Activated CD8-positive, alpha-beta T cell treated with anti-CD3 and anti-CD28 coated beads for 36 hours (primary cell): ENCODE results near the gene SACS. TPM values are rescaled to one million over a fixed set of nuclear protein-coding genes. Genes with fewer than 3 reads are reported as not detected.

ENCODE experiments used
- ATAC-seq: fragments of 200-7000 bp; cut with Tn5 transposase; one replicate; pipeline ENCODE4 v1.10.0; 2021; ENCODE audit warnings: mild to moderate bottlenecking, moderate library complexity
- CTCF ChIA-PET: fragments of 350-600 bp; sonication (Branson Sonifier 250); formaldehyde crosslinking; loops from one replicate; lab custom pipeline; 2021; ENCODE audit warnings: antibody characterized with exemption; lab: Charles Lee
- POLR2A ChIA-PET: fragments of 350-600 bp; sonication (Branson Sonifier 250); formaldehyde crosslinking; loops from one replicate; lab custom pipeline; 2021; ENCODE audit warnings: antibody characterized with exemption; lab: Charles Lee
- DNase-seq: peaks from one replicate; pipeline ENCODE4 v3.0.0-alpha.2; 2020
- H3K27ac Mint-ChIP-seq: one replicate; pipeline ENCODE4 v1.8.0; 2021; ENCODE audit warnings: mild to moderate bottlenecking, mixed read lengths
- H3K27me3 Mint-ChIP-seq: one replicate; pipeline ENCODE4 v1.8.0; 2021; ENCODE audit warnings: mixed read lengths
- H3K36me3 Mint-ChIP-seq: one replicate; pipeline ENCODE4 v1.8.0; 2021; ENCODE audit warnings: low read depth, mixed read lengths
- H3K4me1 Mint-ChIP-seq: one replicate; pipeline ENCODE4 v1.8.0; 2021; ENCODE audit warnings: low read depth, mixed read lengths
- H3K4me3 Mint-ChIP-seq: one replicate; pipeline ENCODE4 v1.8.0; 2021; ENCODE audit warnings: mild to moderate bottlenecking, moderate library complexity, mixed read lengths
- H3K9me3 Mint-ChIP-seq: one replicate; pipeline ENCODE4 v1.8.0; 2021; ENCODE audit warnings: mixed read lengths
- intact Hi-C: fragments of 100-400 bp; cut with micrococcal nuclease; formaldehyde crosslinking; loops from one replicate; pipeline ENCODE4 v1.10.0; 2022
- total RNA-seq, 2 experiments: library from RNA; stranded (reverse); gene quantifications; one replicate each; pipeline ENCODE4 v1.2.3, GENCODE V29; 2021
- TF ChIP-seq, protein P1 (sequence below): fragments of 200-600 bp; IDR thresholded peaks from one replicate; pipeline ENCODE4 v1.8.0; 2022; ENCODE audit warnings: antibody characterized with exemption, mild to moderate bottlenecking

Gene SACS
- total RNA-seq, 2 experiments from 2014 or later, result 39.2 to 46.4 TPM

DNA sequence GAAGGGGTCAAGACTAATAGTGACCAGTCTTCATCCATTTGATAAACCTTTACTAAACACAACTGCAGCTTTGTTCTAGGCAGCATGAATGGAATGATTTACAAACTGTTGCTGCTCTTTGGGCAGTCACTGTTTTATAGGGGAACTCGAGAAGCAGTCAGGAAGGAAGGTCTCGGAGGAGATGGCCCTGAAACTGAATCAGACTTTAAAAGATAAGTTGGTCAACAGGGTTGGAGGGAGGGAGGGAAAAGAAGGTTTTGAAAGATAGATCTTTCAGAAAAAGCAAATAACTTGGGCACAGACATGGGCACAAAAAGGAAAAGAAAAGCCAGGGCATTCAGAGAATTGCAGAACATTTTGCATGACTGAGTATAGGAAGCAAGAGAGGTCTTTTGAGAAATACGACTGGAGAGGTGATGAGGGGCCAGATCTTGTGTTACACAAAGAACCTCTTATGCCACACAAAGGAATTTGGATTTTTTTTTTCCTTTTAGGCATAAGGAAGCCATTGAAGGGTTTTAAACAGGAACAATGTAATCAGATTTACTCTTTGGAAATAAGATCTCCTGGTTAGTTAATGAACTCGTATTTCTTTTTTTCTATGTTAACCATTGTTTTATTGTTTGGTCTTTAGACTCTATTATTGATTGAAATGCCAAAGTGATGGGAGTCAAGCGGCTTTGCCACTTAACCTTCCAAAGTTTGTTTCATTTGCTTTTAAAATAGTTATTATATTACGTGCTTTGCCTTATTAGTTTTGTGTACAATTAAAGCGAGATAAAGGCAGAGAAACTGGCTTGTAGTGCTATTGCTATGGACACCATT is 37.5 kb upstream of the SACS start:
- intact Hi-C loops, result no loop called here
- H3K27me3 Mint-ChIP-seq, result peaks cover 8% of the 10 kb centered on the region
- POLR2A ChIA-PET, result no interaction called here

DNA sequence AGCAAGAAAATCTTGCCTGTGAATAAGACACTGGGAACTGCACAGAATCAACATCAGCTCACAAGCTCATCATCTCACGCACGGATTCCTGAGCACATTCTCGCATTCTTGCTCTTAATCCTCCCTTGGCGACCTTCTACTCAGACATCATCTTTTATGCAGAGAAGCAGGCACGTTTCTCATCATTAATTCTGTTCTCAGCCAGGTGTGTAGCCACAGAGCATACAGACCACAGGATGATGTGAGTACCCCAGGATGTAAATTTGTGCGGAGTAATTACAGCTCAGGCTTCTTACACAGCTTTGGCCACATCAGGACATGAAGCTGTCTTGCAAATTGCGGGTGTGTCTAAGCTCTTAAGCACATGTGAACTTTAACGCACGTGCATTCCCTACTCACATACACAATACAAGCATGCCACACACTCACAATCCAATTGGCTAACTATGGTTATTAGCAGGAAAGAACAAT is 36.5 kb upstream of the SACS start:
- H3K27me3 Mint-ChIP-seq, result peaks cover 8% of the 10 kb centered on the region
- intact Hi-C loops, result no loop called here
- H3K4me1 Mint-ChIP-seq, result peaks cover 6% of the 10 kb centered on the region
- no peak overlapping the region for H3K27ac Mint-ChIP-seq
- ChIA-PET POLR2A (no interaction called here), CTCF (interaction anchor here (0.9 kb wide), 1 partner anchor 9 kb away, joined by 3 read pairs; no protein-coding TSS in a partner anchor)
- H3K36me3 Mint-ChIP-seq, result no peaks in the 10 kb centered on the region
- no peak for DNase-seq
- ATAC-seq, result no peak
- H3K4me3 Mint-ChIP-seq, result no peak overlapping the region
- H3K9me3 Mint-ChIP-seq, result no peaks in the 10 kb centered on the region
- TF ChIP-seq, protein P1, sequence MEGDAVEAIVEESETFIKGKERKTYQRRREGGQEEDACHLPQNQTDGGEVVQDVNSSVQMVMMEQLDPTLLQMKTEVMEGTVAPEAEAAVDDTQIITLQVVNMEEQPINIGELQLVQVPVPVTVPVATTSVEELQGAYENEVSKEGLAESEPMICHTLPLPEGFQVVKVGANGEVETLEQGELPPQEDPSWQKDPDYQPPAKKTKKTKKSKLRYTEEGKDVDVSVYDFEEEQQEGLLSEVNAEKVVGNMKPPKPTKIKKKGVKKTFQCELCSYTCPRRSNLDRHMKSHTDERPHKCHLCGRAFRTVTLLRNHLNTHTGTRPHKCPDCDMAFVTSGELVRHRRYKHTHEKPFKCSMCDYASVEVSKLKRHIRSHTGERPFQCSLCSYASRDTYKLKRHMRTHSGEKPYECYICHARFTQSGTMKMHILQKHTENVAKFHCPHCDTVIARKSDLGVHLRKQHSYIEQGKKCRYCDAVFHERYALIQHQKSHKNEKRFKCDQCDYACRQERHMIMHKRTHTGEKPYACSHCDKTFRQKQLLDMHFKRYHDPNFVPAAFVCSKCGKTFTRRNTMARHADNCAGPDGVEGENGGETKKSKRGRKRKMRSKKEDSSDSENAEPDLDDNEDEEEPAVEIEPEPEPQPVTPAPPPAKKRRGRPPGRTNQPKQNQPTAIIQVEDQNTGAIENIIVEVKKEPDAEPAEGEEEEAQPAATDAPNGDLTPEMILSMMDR, result no peak

More for the DNA sequence above, 37.5 kb upstream of the SACS start:
- CTCF ChIA-PET, result no interaction called here
- no peak for DNase-seq
- H3K36me3 Mint-ChIP-seq, result no peaks in the 10 kb centered on the region
- H3K9me3 Mint-ChIP-seq, result no peaks in the 10 kb centered on the region
- no peak for ATAC-seq
- H3K4me1 Mint-ChIP-seq, result peaks cover 5% of the 10 kb centered on the region
- H3K4me3 Mint-ChIP-seq, result no peak overlapping the region
- TF ChIP-seq, protein P1, result no peak
- no peak overlapping the region for H3K27ac Mint-ChIP-seq

DNA sequence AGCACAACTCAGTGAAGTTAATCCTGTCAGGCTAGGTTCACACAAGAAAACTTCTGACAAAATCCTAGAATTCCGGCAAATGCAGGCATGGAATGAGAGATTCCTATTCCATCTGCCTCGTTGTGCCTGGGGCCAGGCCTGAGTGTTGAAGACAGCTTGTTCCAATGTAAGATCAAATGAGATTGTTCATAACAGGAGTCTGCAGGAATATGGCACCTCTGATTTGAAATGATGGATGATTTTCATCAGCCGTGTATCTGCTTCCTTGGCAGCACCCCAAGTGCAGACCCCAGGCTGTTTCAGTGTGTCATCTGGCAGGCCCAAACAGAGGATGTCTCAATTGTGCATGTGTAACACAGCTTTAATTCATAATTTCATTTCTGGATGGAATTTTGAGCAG is 35.3 kb upstream of the SACS start:
- no peak for ATAC-seq
- H3K27me3 Mint-ChIP-seq, result peaks cover 8% of the 10 kb centered on the region

DNA sequence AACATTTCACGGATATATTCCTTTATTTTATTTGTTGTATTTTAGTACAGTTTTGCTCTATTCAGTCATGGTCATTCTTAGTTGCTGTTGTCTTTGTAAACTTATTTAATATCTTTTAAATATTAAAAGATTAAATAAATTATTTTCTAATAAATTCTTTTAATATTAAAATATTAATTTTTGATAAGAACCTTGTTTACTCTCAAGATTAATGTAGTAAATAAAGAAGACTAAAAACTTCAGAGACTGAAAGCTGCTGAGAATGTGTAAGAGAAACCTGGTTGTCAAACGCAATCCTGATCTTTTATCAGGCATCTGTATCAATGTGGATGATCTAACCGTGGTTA is 34.4 kb upstream of the SACS start:
- intact Hi-C loops, result loop anchor here (2.0 kb wide), 1 partner anchor 403 kb away; no protein-coding TSS in a partner anchor
- no peaks in the 10 kb centered on the region for H3K9me3 Mint-ChIP-seq
- TF ChIP-seq, protein P1, result no peak
- DNase-seq (no peak), ATAC-seq (no peak)
- POLR2A ChIA-PET, result interaction anchor here (1.2 kb wide), 1 partner anchor 143 kb away, joined by 4 read pairs; no protein-coding TSS in a partner anchor
- peaks cover 8% of the 10 kb centered on the region for H3K27me3 Mint-ChIP-seq
- H3K4me1 Mint-ChIP-seq, result peaks cover 6% of the 10 kb centered on the region
- H3K36me3 Mint-ChIP-seq, result no peaks in the 10 kb centered on the region
- H3K4me3 Mint-ChIP-seq, result no peak overlapping the region
- no peak overlapping the region for H3K27ac Mint-ChIP-seq
- CTCF ChIA-PET, result interaction anchor here (0.7 to 1.9 kb wide), 13 partner anchors 24 to 493 kb away, joined by 3 to 5 read pairs (median 3); no protein-coding TSS in a partner anchor

More for the DNA sequence above, 35.3 kb upstream of the SACS start:
- ChIA-PET POLR2A (no interaction called here), CTCF (interaction anchor here (0.9 to 1.9 kb wide), 2 partner anchors 8 to 220 kb away, joined by 3 to 5 read pairs; no protein-coding TSS in a partner anchor)
- DNase-seq, result no peak
- Mint-ChIP-seq H3K4me1 (peaks cover 6% of the 10 kb centered on the region), H3K4me3 (no peak overlapping the region), H3K36me3 (no peaks in the 10 kb centered on the region), H3K9me3 (no peaks in the 10 kb centered on the region), H3K27ac (no peak overlapping the region)
- intact Hi-C loops, result no loop called here
- TF ChIP-seq, protein P1, result no peak
